HL-60 (cell line): ENCODE data around the gene LIMA1.
A peak's percentile ranks its signal among the peaks of the same experiment; 100 is the strongest.

Experiments
- DNase-seq, 2 experiments: peaks; one replicate each; pipeline ENCODE4 v3.0.0-alpha.2; 2010 to 2020; ENCODE audit warnings: low read depth in 1 of 2, low spot score in 1 of 2
- H3K27ac ChIP-seq: fragments of 250-450 bp; sonication (Bioruptor Pico); replicated peaks from 2 replicates; pipeline ENCODE4 v1.5.1; 2020; ENCODE audit warnings: mild to moderate bottlenecking, moderate library complexity
- H3K27me3 ChIP-seq: fragments of 250-450 bp; sonication (Bioruptor Pico); 2 replicates; pipeline ENCODE4 v1.5.1; 2021; ENCODE audit warnings: mild to moderate bottlenecking, moderate library complexity; ENCODE audit not compliant: insufficient read depth, poor library complexity, severe bottlenecking
- H3K4me3 ChIP-seq: replicated peaks from 2 replicates; pipeline ENCODE4 v1.5.1; 2011; ENCODE audit warnings: mild to moderate bottlenecking, control low read depth, low read length; ENCODE audit not compliant: insufficient read depth
- GABPA ChIP-seq: IDR thresholded peaks from 2 replicates; pipeline ENCODE4 v1.6.1; 2012; ENCODE audit warnings: low read depth
- POLR2AphosphoS5 ChIP-seq: IDR thresholded peaks from 2 replicates; pipeline ENCODE4 v1.6.1; 2012; ENCODE audit warnings: low read depth
- SPI1 ChIP-seq: IDR thresholded peaks from 2 replicates; pipeline ENCODE4 v1.6.1; 2012; ENCODE audit warnings: low read depth, mild to moderate bottlenecking, borderline replicate concordance
- TF ChIP-seq, protein P1 (sequence below): IDR thresholded peaks from one replicate; pipeline ENCODE4 v1.5.1; 2011; ENCODE audit warnings: low read length, control low read depth, inconsistent platforms; ENCODE audit not compliant: insufficient read depth
- TF ChIP-seq, protein P2 (sequence below): IDR thresholded peaks from 2 replicates; pipeline ENCODE4 v1.6.1; 2012; ENCODE audit warnings: low read depth; ENCODE audit not compliant: insufficient replicate concordance

LIMA1 gene

DNA sequence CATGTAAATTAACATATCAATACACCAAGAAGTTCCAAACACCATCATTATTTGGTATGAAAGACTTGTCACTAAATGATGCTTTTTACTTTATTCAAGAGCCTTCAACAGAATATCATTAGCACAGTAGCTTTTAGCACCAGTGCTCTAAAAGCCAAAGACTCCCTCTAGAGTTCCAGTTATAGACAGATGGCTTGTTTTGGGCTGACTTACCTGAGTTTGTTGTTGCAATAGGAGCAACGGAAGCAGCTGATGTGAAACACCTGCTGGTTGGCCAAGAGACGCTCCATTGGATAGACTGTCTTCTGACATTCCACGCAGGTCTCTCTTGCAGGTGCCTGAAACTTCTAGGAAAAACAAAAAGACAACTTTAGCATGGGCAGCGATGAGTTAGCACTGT is 101.6 kb downstream of the LIMA1 start:
- TF ChIP-seq, protein P1, sequence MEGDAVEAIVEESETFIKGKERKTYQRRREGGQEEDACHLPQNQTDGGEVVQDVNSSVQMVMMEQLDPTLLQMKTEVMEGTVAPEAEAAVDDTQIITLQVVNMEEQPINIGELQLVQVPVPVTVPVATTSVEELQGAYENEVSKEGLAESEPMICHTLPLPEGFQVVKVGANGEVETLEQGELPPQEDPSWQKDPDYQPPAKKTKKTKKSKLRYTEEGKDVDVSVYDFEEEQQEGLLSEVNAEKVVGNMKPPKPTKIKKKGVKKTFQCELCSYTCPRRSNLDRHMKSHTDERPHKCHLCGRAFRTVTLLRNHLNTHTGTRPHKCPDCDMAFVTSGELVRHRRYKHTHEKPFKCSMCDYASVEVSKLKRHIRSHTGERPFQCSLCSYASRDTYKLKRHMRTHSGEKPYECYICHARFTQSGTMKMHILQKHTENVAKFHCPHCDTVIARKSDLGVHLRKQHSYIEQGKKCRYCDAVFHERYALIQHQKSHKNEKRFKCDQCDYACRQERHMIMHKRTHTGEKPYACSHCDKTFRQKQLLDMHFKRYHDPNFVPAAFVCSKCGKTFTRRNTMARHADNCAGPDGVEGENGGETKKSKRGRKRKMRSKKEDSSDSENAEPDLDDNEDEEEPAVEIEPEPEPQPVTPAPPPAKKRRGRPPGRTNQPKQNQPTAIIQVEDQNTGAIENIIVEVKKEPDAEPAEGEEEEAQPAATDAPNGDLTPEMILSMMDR: no peak
- TF ChIP-seq GABPA (no peak), SPI1 (no peak), POLR2AphosphoS5 (no peak)
- TF ChIP-seq, protein P2, sequence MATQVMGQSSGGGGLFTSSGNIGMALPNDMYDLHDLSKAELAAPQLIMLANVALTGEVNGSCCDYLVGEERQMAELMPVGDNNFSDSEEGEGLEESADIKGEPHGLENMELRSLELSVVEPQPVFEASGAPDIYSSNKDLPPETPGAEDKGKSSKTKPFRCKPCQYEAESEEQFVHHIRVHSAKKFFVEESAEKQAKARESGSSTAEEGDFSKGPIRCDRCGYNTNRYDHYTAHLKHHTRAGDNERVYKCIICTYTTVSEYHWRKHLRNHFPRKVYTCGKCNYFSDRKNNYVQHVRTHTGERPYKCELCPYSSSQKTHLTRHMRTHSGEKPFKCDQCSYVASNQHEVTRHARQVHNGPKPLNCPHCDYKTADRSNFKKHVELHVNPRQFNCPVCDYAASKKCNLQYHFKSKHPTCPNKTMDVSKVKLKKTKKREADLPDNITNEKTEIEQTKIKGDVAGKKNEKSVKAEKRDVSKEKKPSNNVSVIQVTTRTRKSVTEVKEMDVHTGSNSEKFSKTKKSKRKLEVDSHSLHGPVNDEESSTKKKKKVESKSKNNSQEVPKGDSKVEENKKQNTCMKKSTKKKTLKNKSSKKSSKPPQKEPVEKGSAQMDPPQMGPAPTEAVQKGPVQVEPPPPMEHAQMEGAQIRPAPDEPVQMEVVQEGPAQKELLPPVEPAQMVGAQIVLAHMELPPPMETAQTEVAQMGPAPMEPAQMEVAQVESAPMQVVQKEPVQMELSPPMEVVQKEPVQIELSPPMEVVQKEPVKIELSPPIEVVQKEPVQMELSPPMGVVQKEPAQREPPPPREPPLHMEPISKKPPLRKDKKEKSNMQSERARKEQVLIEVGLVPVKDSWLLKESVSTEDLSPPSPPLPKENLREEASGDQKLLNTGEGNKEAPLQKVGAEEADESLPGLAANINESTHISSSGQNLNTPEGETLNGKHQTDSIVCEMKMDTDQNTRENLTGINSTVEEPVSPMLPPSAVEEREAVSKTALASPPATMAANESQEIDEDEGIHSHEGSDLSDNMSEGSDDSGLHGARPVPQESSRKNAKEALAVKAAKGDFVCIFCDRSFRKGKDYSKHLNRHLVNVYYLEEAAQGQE: no peak
- Histone ChIP-seq H3K27me3 (no peaks in the 10 kb centered on the region), H3K4me3 (no peak overlapping the region), H3K27ac (no peak overlapping the region)
- no peak for DNase-seq

DNA sequence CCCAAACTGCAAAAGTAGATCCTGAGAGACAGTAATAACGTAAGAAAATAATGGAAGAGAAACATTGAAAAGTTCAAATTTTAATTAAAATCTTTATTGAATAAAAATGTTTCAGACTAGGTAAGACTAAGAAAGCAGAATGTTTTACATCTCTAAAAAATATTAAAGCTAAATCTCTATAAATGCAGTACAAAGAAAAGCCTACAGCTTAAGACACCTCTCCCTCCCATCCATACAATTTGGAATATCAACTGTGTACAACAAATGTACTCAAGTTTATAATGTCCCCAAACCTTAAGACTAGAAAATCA is 107.6 kb downstream of the LIMA1 start:
- no peak for DNase-seq
- no peaks in the 10 kb centered on the region for H3K27me3 ChIP-seq
- no peak overlapping the region for H3K27ac ChIP-seq
- no peak overlapping the region for H3K4me3 ChIP-seq
- TF ChIP-seq, protein P1: no peak
- TF ChIP-seq, protein P2: no peak
- TF ChIP-seq GABPA (no peak), POLR2AphosphoS5 (no peak), SPI1 (no peak)

DNA sequence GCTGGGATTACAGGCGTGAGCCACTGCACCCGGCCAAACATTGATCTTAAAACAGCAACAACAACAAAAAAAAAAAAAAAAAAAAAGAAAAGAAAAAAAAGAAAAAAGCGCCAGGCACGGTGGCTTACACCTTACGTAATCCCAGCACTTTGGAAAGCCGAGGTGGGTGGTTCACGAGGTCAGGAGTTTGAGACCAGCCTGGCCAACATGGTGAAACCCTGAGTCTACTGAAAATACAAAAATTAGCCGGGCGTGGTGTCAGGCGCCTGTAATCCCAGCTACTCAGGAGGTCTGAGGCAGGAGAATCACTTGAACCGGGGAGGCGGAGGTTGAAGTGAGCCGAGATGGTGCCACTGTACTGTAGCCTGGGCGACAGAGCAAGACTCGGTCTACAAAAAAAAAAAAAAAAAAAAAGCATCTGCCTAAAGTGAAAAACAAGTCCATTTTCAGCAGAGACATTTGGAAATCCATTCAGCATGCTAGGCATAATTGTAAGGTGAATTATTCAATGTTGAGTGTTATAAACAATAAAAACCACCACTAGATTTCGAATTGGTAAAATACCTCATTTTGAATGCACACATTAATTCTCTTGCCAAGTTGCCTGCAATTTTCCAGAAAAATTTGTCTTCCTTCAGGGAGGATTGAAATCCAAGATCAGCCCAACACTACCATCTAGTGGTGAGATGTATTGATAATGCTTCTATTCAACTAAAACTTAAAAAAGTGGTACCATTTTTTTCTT is 108.2 kb downstream of the LIMA1 start:
- no peak overlapping the region for H3K4me3 ChIP-seq
- H3K27ac ChIP-seq: no peak overlapping the region
- TF ChIP-seq POLR2AphosphoS5 (no peak), GABPA (no peak), SPI1 (no peak)
- TF ChIP-seq, protein P1: no peak
- TF ChIP-seq, protein P2: no peak
- no peaks in the 10 kb centered on the region for H3K27me3 ChIP-seq
- DNase-seq: peak; percentile 38 to 39
